GM19468 (cell line): ENCODE measurements around the gene ABHD2.

Experiments
- ATAC-seq: cut with Tn5 transposase; IDR thresholded peaks from one replicate; pipeline ENCODE4 v1.9.1; 2021; ENCODE audit warnings: mild to moderate bottlenecking, moderate library complexity, moderate number of reproducible peaks; ENCODE audit not compliant: unreplicated experiment; ENCODE audit errors: extremely low read depth

ABHD2 gene

DNA sequence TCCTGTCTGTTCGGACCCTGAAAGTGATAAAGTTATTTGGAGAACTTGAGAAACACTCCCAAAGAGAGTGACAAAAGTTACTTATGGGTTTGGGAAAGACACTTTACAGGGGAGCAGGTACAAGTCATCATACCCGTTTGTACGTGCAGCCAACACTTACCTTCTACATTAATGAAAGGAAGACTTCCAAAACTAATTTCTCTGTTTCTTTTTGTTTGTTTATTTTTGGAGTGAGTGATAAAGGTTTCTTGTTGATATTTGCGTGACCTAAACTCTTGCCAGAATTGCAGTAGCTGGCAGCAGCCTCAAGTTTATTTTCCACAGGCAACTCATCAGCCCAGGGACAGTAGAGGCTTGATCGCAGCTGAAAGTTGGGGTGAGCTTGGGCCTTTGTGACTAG is 8.4 kb downstream of the ABHD2 start:
- ATAC-seq = no peak

DNA sequence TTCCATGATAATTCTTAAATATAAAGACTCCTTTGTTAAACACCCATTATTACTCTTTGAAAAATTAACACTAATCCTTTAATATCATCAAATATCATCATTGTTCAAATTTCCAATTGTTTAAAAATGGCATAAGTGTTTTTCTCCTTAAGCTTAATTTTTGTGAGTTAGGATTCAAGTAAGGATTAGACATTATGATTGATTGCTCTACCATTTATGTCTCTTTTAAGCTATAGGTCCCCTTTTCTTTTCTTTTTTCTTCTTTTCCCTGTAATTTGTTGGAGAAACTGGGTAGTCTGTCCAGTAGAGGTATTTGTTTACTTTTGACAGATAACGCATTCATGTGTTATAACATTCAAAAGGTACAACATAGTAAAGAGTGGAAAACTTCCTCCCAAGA is 9.1 kb downstream of the ABHD2 start:
- ATAC-seq = no peak

DNA sequence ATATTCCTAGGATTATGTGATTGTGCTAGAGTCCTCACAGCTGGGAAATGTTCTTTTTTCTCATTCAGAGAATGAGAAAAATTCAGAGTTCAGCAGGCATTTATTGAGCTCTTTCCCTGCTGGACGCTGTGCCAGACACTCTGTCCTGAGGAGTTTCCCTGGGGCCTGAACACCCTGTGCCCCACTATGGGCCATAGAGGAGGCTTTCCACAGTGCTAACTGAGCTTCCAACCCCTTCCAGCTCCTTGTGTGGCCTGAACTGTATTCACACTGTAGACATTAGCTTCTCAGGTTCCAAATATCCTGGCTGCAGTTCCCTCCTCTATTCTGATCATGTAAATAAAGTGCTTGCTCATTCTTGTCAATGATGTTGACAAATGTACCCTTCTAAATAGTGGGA is 10.0 kb downstream of the ABHD2 start:
- ATAC-seq = no peak

DNA sequence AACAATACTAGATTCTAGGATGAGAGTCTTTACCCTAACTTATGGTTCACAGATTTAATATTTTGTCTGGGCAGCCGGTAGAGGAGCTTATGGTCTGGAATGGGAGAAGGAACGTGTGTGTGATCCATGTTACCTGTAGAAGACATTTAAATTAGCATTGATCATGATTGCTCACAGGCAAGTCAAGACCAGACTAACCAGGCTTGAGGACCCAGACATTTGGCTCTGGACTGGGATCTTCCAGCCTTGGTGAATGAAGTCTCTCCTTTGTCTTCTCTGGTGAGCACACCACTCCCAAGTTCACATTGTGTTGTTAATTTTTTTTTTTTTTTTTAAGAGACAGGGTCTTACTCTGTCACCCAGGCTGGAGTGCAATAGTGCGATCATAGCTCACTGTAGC is 11.7 kb downstream of the ABHD2 start:
- ATAC-seq = no peak

DNA sequence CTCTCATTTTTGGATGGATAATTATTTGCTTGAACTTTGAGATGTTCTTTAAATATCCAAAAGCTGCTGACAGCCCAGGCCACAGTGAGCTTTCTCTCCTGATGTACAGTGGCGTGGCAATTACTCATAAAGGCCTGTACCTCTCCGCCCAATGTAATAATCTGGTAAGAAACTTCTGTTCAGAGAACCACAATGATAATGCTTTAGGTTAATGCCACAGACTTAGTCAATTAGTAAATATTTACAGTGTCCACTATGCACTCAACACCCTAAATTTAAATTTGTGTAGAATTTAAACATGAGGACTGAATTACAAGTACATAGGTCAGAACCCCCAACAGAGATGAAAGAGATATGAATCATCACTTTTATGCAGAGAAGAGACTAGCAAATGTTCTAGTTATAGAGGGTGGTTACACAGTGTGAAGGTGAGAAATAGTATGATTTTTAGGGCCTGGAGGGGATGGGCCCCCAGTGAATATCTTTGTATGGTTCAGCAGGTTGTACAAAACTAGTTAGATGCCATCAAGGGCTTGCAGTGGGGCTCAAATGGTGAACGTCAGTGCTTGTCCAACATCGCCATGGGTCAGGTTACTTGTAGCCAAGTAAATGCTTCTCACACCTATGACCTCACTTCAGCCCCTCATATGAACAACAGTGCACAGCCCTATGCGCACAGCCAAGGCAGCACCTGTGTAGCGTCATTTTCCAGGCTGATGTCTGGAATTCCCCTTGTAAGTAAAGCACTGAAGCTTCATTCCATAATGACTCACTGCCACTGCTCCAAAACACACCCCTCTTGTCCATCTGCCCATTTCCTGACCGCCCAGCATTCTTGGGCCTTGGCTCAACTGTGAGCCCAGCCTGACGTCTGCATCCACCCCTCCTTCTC is 13.3 kb downstream of the ABHD2 start:
- ATAC-seq = no peak

DNA sequence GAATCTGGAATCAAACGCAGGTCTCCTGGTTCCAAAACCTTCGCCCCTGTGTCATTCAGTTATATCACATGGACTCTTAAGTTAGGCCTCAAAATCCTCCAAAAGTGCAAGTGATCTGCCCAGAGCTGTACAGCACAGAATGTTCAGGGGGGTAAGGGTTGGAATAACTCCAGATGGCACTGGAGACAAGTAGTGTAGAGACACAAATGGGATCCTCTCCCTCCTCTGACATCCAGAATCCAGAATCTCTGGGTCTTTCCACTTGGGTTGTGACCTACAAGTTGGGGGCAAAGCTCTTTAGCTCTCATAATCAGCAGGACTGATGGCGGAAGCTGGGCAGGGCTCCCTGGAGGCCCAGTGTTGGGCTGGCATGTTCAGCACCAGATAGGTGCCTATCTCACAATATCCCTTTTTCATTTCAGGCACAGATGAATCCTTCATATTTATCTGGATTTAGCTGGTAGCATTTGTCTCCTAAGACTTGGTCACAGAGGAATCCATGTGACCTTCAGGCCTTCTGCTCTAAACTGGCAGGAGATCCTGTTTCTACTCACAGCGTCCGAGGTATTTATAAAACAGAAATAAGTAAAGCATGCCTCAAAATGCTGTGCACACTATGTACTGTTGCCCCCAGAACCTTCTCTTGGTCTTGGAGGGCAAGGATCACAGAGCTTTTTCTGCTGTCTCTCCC is 15.4 kb downstream of the ABHD2 start:
- ATAC-seq = no peak

DNA sequence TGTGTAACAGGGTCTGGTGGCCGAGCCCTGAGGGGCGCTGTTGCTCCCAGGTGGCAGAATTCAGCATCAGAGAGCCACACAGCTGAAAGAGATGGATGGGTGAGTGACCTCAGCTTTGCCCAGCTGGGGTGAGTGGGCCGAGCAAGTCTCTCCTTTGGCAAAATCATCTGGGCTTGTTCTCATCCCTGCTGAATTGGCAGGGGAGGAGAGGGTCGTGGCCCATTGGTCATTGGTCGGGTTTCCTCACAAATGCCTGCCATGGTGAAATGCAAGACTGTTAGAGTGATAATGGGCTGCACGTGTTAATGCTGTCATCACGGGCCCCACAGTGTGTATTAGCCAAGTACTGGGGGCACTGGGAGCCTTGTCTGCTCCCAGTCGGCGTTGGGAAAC is 15.9 kb downstream of the ABHD2 start:
- no peak for ATAC-seq

DNA sequence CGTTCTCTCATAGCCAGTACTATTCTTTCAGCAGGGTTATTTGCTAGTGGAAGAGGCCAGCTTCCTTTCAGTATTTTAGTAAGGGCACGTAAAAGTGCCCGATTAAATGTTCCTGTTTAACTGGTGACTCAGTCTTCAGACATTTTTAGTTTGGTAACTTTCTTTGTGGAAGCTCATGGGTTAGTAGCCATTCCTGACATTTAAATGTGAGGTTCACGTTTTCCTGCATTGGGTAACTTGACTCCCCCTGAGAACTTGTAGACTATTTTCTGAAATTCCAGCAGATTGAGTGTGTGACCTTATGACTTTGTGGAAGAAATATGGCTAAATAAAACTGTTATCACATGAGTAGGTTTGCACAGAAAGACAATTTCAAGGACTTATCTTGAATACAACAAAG is 16.9 kb downstream of the ABHD2 start:
- ATAC-seq = no peak

DNA sequence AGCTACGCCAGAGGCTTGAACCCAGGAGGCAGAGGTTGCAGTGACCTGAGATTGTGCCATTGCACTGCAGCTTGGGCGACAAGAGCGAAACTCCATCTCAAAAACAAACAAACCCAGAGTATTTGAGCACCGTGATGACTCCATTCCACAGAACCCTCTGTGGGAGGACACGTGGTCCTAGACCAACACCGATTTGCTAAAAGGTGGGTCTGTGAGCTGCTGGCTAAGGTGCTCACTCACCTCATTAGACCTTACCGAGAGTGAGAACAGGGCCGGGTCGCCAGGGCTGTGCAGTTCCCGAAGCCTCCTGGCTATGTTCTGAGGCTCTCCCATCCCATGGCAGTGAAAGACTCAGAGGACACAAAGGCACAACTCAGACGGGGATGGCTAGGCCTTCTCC is 17.9 kb downstream of the ABHD2 start:
- no peak for ATAC-seq

DNA sequence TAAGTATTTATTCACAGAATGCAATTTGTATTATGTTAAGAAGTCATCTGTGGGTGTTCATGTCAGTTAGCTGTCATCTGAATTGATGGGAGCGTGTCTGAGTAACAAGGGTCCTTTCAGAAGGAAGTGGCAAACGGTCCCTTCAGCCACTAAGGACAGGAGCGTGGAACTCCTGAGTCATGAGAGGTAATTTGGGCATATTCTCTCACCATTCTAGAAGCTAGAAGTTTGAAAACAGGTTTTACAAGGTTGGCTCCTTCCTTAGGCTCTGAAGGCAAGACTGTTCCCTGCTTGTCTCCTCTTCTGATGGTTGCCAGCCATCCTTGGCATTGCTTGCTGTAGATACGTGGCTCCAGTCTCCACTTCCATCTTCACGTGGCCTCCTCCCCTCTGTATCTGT is 19.7 kb downstream of the ABHD2 start:
- ATAC-seq = no peak

DNA sequence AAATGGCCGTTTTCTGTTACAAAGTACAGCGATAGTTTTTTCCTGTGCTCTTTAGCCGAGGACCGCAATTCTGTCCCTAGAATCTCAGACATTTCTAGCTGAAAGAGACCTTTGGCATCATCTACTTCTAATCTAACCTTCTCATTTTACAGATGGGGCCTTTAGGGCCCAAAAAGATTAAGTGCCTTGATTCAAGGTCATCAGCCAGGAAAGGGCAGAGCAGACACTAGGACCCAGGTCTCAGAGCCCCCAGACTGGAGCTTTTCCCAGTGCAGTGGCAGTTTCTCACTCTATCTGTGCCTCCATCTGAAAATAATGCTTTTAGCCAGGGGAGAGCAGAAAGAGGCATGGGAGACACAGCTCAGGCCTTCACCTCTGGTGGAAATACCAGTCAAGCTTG is 20.6 kb downstream of the ABHD2 start:
- no peak for ATAC-seq

DNA sequence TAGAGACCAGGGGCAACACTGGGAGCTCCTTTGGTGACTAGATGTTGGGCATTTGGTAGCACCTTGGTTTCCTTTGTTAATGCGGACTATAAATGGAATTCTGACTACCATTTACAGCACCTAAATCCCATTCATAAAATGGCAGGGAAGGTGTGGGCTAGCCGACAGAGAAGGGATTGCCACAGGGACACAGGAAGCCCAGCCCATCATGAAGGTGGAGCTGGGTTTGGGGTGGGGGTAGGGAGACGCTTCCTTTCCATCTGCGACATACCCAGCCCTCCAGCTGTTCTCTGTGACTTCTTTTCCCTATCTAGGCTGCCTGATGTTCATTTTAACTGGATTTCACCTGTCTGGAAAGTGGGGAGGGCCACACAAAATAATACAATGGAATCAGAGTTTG is 21.0 kb downstream of the ABHD2 start:
- no peak for ATAC-seq

DNA sequence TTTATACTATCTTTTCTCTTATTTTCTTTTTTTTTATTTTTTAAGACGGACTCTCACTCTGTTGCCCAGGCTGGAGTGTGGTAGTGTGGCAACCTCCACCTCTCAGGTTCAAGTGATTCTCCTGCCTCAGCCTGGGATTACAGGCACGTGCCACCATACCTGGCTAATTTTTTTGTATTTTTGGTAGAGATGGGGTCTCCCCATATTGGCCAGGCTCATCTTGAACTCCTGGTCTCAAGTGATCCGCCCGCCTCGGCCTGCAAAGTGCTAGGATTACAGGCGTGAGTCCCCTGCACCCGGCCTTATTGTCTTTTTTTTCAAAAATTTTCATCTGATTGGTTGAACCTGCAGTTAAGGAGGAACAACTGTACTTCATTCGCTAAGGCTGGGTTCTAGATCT is 21.8 kb downstream of the ABHD2 start:
- ATAC-seq = no peak

DNA sequence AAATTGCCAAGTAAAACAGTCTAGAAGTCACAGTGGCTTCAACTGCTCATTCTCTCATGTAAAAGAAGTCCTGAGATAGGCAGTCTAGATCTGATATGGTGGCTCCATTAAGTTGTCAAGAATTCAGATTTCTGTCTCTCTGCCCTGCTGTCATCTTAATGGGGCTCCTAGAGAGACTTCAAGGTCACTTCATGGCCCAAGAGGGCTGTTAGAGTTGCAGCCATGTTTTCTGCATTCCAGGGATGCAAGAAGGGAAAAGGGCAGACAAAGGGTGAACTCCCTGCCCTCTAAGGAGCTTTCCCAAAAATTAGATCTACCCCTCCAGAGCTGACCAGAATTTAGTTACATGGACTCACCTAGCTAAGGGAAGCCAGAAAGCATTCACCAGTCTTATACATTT is 23.1 kb downstream of the ABHD2 start:
- ATAC-seq = no peak

DNA sequence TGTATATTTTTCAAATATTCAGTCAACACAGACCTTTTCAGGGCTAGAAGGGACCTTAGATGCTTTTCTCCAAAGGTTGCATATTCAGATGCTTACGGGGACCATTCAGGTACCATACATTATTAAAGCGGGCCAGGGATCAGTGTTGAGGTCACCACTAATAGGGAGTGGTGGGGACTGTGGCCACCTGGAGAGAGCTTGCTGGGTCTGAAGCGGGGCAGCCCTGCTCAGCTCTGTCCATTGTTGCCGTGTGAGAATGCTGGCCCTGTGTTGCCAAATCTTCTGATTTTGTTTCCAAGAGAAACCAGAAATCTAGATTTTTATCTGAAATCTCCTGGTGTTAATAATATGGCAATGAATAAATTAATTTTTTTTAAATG is 23.7 kb downstream of the ABHD2 start:
- ATAC-seq = no peak

DNA sequence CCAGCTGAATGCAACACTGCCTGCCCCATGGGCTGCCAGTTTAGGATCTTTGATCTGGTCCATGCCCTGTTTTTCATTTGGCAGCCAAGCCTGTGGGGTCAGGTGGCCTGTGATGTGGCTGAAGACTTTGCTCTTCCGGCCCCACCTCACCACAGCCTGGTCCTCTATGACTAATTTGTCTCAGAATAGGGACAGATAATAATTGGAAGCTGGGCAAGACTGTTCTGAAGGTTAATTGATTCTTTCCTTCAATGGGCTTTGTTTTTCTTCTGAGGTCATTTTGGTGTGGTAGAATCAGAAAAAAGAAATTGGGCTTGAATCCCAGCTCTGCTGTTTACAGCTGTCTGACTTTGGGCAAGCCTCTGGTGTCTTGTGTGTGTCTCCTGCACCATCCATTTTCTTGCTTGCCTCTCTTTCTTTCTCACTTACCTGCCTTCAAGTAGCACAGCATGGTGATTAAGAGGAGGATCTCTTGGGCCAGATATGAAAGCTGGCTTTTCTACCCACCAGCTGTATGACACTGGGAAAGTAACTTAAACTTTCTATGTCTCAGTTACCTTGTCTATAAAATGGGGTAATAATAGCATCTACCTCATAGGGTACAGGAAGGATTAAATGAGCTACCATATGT is 24.2 kb downstream of the ABHD2 start:
- ATAC-seq = no peak

DNA sequence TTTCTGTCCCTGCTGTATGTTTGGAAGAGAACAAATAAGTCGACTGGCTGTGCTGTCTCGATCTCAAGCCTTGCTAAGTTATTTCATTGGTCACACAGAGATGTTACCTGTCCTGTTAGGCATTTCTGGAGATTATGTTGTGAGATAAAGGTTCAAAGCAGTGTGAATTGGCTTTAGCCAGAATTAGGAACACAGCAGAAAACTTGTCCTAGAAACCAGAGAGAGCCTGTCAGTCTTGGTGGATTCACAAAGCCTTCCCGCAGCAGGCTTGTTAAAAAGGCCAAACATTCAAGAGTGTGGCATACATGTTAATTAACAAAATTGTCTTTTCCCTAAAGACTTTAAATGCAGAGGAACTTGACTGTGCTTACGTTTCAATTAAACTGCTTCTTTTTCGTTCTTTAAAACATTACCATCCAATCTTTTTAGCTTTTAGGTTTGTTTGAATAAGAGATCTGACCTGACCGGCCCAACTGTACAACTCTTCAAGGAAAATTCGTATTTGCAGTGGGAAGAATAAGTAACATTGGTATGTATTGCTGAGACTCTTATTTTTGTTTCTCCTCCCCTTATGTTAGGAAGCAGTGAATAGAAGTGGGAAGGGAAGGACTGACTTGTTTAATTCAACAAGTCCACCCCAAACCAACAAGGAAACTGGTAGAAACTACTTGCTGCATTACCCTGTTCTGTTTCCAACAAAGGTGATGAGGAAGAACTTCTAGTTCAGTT is 25.2 kb downstream of the ABHD2 start:
- no peak for ATAC-seq

DNA sequence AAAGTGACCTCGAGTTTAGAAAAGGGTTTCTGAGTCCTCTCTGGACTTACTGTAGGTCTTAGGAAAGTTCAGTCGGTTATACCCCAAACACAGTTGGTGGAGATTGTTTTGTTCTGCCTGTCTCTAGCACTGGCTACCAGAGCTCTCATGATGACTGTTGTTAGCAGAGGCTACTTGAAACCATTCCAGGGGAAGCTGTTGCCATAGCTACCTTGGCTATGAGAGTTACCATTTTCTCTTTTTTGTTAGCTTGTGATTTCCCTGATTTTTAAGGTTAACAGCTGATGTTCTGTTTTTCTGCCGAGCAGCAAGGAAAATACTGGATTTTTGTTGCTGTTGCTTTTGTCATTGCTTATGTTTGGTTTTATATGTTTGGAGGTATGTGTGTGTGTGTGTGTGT is 26.7 kb downstream of the ABHD2 start:
- no peak for ATAC-seq

DNA sequence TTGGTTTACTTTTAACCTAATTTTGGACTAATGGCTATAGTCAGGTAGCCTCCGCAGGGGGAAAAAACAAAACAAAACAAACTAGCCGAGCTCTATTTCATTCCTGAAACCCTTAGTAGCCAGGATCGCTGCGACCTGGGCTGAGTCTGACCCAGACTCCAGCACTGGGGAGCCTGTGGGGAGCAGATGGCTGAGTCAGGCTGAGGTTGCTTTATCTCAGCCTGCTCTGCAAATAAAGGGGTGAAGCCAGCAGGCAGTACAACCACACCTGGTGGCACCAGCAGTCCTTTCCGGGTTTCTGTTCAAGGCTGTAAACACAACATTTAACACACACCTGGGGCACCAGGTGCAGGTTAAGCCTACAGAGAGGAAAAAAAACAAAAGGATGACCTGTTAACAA is 27.3 kb downstream of the ABHD2 start:
- ATAC-seq = no peak

DNA sequence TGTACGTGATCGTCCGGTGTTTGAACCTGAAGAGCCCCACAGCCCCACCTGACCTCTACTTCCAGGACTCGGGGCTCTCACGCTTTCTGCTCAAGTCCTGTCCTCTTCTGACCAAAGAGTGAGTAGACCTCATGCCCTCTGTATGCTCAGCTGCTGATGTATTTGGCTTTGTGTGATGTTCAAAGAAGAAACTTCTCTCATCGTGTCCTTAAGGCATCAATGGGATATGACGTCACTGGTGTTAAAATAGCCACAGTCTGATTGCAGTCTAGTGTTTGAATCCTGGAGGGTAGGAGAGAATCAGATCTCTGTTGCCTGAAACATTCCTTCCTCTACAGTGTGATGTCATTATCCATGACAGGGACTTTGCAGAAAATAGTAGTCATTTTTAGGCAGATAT is 28.1 kb downstream of the ABHD2 start:
- ATAC-seq = no peak

DNA sequence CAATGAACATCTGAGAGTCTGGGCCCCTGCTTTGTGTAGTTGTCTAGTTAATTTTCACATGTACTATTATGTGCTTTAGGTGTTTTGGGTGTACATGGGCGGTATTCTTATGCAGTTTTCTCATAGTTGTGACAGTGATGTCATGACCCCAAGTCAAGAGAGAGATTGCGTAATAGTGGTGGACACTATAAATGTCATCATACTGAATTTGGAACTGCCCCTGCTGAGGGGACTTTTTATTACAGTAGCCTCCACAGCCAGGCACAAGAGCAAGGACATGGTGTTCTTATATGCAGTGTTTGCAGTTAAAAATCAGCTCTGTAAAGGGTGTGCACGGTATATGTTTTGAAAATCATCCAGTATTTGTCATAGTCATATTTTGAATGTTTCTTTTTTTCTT is 29.5 kb downstream of the ABHD2 start:
- ATAC-seq = no peak
